Ovary (tissue), 9 donors: ENCODE data around the gene IKZF1. TPM values are rescaled to one million over a fixed set of nuclear protein-coding genes. Genes with fewer than 3 reads are reported as not detected.

Experiments
- DNase-seq, 5 donors: peaks; one replicate each; pipeline ENCODE4 v3.0.0-alpha.2; 2019 to 2020
- H3K27ac ChIP-seq, 2 donors: fragments of 200-600 bp; one replicate each; pipeline versions ENCODE4 v1.5.1 to v1.8.0; 2019 to 2022
- H3K27me3 ChIP-seq: fragments of 200-600 bp; one replicate; pipeline ENCODE4 v1.8.0; 2022
- H3K36me3 ChIP-seq: fragments of 200-600 bp; sonication (generic); one replicate; pipeline ENCODE4 v1.5.1; 2019
- H3K4me1 ChIP-seq: one replicate; pipeline ENCODE4 v1.8.1; 2013; ENCODE audit warnings: mild to moderate bottlenecking, moderate library complexity; ENCODE audit not compliant: insufficient read depth
- H3K4me3 ChIP-seq: fragments of 200-600 bp; sonication (generic); one replicate; pipeline ENCODE4 v1.5.1; 2017
- H3K9me3 ChIP-seq, 2 donors: fragments of 200-600 bp in 1 of 2; sonication (generic) in 1 of 2; one replicate each; pipeline versions ENCODE4 v1.5.1 to v1.8.1; 2013 to 2019; ENCODE audit warnings: mild to moderate bottlenecking in 1 of 2, moderate library complexity in 1 of 2
- EP300 ChIP-seq: sonication (generic); formaldehyde crosslinking; IDR thresholded peaks from one replicate; pipeline ENCODE4 v1.6.1; 2017; ENCODE audit warnings: antibody characterized with exemption
- POLR2A ChIP-seq: fragments of 450-650 bp; IDR thresholded peaks from one replicate; pipeline ENCODE4 v1.6.1; 2017; ENCODE audit warnings: antibody characterized with exemption, mild to moderate bottlenecking, moderate library complexity
- WGBS, 3 donors: extraction: QIAGEN DNeasy Blood & Tissue Kit in 1 of 3; methylation state at CpG; one replicate each; pipeline versions ENCODE4 v1.1.5 to v1.1.7; 2013 to 2017; 5-methylcytosine and 5-hydroxymethylcytosine counted together
- intact Hi-C, 4 donors: fragments of 100-400 bp; cut with DNase I; formaldehyde crosslinking; loops; one replicate each; pipeline versions ENCODE4 v1.11.0 to v1.15.1; 2022 to 2023
- polyA plus RNA-seq, 2 donors: library from polyadenylated mRNA; stranded (reverse); fragments of 200-250 nt in 1 of 2; fragments of 350-450 nt in 1 of 2; fragmentation: Illumina TruSeq in 1 of 2; extraction: RNeasy Lipid Tissue Mini Kit (QIAGEN cat#74804) in 1 of 2; gene quantifications; one replicate each; pipeline ENCODE4 v1.2.3, GENCODE V29; 2013 to 2014
- total RNA-seq, 7 donors: library from RNA; depleted of rRNA in 2 of 7; stranded (reverse); fragments of >200 nt in 2 of 7; fragmentation: NEBNext Ultra II Directional in 3 of 7; extraction: Animal tissue kit (Norgen Biotek cat#: 25700) in 3 of 7; gene quantifications; one replicate each; pipeline versions ENCODE4 v1.1.0 to v1.2.4, GENCODE V29; 2016 to 2023
- TF ChIP-seq, protein P1 (sequence below), 3 donors: fragments of 450-650 bp in 2 of 3; fragments of 200-600 bp in 1 of 3; IDR thresholded peaks; one replicate each; pipeline versions ENCODE4 v1.5.1 to v1.8.0; 2016 to 2022; ENCODE audit warnings: antibody characterized with exemption in 3 of 3, mild to moderate bottlenecking in 1 of 3
- donor health status: DM: no; HTN: no; CAD: no; lungs with moderate emphysema.
- donor health status: DM: no; HTN: no; CAD: no.
- donor health status: Bipolar disorder and iron deficiency.
- donor health status: DM: yes; HTN: yes; CAD: no.
- donor health status: DM: no; HTN: no; CAD: no.
- donor health status: DM: yes; HTN: yes; CAD: no.

IKZF1 gene
- total and polyA plus RNA-seq, 9 donors = 0.59 to 7.5 (median 3.3) TPM

GRCh38 chr7:50393547-50394252 is 89.2 kb downstream of the IKZF1 start:
- Histone ChIP-seq H3K27me3 (no peaks in the 10 kb centered on the region), H3K27ac (no peak overlapping the region), H3K4me1 (no peaks in the 10 kb centered on the region), H3K36me3 (no peaks in the 10 kb centered on the region), H3K9me3 (no peaks in the 10 kb centered on the region), H3K4me3 (no peak overlapping the region)
- WGBS, 3 donors = 62 to 65% (median 64%) methylated on average over 9 of the region's 9 CpGs
- TF ChIP-seq POLR2A = no peak
- TF ChIP-seq, protein P1, sequence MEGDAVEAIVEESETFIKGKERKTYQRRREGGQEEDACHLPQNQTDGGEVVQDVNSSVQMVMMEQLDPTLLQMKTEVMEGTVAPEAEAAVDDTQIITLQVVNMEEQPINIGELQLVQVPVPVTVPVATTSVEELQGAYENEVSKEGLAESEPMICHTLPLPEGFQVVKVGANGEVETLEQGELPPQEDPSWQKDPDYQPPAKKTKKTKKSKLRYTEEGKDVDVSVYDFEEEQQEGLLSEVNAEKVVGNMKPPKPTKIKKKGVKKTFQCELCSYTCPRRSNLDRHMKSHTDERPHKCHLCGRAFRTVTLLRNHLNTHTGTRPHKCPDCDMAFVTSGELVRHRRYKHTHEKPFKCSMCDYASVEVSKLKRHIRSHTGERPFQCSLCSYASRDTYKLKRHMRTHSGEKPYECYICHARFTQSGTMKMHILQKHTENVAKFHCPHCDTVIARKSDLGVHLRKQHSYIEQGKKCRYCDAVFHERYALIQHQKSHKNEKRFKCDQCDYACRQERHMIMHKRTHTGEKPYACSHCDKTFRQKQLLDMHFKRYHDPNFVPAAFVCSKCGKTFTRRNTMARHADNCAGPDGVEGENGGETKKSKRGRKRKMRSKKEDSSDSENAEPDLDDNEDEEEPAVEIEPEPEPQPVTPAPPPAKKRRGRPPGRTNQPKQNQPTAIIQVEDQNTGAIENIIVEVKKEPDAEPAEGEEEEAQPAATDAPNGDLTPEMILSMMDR (IDR thresholded peaks at IDR 0.05) = no peak
- no peak for TF ChIP-seq EP300
- DNase-seq = no peak
- intact Hi-C loops = no loop called here

DNA sequence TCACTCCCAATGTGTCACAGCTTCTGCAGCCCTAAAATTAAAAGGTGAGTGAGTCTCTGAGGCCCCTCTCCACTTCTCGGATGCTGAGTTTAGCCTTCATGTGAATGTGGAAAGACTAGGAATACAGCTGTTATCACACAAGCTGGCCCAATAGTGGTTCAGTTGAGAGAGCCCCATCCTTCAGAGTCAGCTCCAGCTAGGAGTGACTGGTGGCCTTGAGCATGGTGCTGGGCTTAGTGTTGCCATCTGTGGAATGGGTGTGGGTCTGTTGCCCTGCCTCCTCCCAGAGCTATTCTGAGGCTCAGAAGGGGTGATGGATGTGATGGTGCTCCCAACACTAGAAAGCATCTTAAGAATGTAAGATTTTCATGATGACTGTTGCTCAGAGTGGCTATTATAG is 89.8 kb downstream of the IKZF1 start:
- no peak for DNase-seq
- Histone ChIP-seq H3K27me3 (no peaks in the 10 kb centered on the region), H3K4me1 (no peaks in the 10 kb centered on the region), H3K9me3 (no peaks in the 10 kb centered on the region), H3K4me3 (no peak overlapping the region), H3K36me3 (no peaks in the 10 kb centered on the region), H3K27ac (no peak overlapping the region)
- no peak for TF ChIP-seq POLR2A
- TF ChIP-seq, protein P1 (IDR thresholded peaks at IDR 0.05) = no peak
- TF ChIP-seq EP300 = no peak
- intact Hi-C loops = no loop called here
- 81 to 91% (median 82%) methylated on average over 1 of the region's 1 CpG for WGBS, 3 donors

DNA sequence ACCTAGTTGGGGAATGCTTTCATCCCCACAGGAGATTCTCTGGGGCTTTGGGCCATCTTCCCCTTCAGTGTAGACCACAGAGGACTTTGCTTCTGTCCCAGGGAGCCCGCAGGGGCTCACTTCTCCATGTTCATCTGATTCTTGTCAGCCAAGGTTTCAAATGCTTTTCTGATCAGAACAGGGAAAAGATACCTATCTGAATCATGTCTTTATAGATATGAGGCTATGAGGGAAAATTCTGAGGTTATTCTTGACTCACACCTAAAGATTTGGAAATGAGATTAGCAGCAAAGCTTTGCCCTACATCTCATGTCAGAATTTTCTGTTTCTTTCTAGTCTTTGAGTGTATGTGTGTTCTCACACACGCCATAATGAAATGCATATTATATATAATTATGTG is 92.3 kb downstream of the IKZF1 start:
- Histone ChIP-seq H3K36me3 (no peaks in the 10 kb centered on the region), H3K27me3 (no peaks in the 10 kb centered on the region), H3K4me3 (no peak overlapping the region), H3K9me3 (no peaks in the 10 kb centered on the region), H3K27ac (no peak overlapping the region), H3K4me1 (no peaks in the 10 kb centered on the region)
- no peak for TF ChIP-seq POLR2A
- TF ChIP-seq, protein P1 (IDR thresholded peaks at IDR 0.05) = no peak
- TF ChIP-seq EP300 = no peak
- DNase-seq = no peak
- intact Hi-C loops = no loop called here
- 85 to 89% (median 89%) methylated on average over 2 of the region's 2 CpGs for WGBS, 3 donors

GRCh38 chr7:50397320-50397970 is 92.9 kb downstream of the IKZF1 start:
- Histone ChIP-seq H3K9me3 (no peaks in the 10 kb centered on the region), H3K36me3 (no peaks in the 10 kb centered on the region), H3K4me3 (no peak overlapping the region), H3K4me1 (no peaks in the 10 kb centered on the region), H3K27ac (no peak overlapping the region), H3K27me3 (no peaks in the 10 kb centered on the region)
- intact Hi-C loops = no loop called here
- TF ChIP-seq, protein P1 (IDR thresholded peaks at IDR 0.05) = no peak
- no peak for TF ChIP-seq POLR2A
- no peak for TF ChIP-seq EP300
- WGBS, 3 donors = 74 to 83% (median 82%) methylated on average over 2 of the region's 2 CpGs
- no peak for DNase-seq
